GM18909 (cell line): Measurements from ENCODE around the gene GCH1.
A peak's percentile ranks its signal among the peaks of the same experiment; 100 is the strongest.
"Not testable (repeated sequence)": the region's sequence is repeated elsewhere in the genome, so short reads cannot be mapped to it uniquely, and the experiment has no call there.

Experiments used
- ATAC-seq: cut with Tn5 transposase; IDR thresholded peaks from one replicate; pipeline ENCODE4 v1.9.1; 2021; ENCODE audit warnings: mild to moderate bottlenecking; ENCODE audit not compliant: unreplicated experiment, poor library complexity

The GCH1 gene, protein sequence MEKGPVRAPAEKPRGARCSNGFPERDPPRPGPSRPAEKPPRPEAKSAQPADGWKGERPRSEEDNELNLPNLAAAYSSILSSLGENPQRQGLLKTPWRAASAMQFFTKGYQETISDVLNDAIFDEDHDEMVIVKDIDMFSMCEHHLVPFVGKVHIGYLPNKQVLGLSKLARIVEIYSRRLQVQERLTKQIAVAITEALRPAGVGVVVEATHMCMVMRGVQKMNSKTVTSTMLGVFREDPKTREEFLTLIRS

DNA sequence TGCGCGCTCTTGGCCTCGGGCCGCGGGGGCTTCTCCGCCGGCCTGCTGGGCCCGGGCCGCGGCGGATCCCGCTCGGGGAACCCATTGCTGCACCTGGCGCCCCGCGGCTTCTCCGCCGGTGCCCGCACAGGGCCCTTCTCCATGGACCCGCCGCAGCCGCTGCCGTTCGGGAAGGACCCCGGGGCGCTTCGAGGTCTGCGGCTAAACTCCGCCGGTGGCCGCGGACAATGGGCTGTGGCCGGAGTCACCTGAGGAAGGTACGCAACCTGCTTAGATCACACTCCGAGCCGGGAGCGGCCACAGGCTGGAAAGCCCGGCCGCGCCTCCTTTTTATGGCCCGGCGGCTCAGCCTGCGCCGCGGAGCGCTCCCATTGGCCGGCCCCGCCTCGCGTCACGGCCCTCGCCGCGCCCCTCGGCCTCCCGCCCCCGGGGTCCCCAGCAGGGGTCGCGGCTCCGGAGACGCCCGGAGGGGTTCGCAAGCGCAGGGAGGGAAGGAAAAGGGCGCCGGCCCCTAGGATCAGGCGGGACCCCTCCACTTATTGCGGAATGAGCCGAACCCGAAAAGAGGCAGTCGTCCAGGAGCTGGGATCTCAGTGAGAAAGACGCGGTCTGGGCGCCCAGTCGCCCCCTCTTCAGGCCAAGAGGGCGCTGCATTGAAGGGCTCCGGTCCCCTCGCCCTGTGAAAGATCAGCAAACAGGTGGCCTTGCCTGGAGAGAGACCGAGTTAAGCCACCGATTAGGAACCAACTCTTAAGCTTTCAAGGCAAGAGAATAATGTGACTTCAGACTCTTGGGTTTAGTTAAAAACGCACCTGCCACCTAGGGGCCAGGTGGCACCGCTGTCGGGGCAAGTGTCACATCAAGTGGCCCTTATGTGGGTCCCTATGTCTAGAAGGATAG is at the start of gene GCH1:
Gene GCH1 (minus strand): TSS at position 306 of the 900 bp plus-strand sequence. CDS start 163 bp downstream, at position 143.
- peak; percentile 86 for ATAC-seq

DNA sequence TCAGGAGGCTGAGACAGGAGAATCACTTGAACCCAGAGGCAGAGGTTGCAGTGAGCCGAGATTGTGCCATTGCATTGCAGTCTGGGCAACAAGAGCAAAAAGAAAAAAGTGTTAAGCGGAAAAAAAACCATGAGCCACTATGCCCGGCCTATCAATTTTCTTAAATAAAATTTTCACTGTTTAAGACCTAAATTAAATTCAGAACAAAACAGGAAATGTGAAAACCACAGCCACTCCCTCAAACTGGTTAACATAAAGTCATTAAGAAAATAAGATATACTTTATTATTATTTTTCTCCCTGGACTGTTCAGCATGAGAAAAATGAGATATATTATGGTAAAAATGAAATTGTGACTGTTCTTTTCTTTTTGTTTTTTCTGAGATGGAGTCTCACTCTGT is 44.6 kb upstream of the GCH1 start:
- ATAC-seq = no peak

DNA sequence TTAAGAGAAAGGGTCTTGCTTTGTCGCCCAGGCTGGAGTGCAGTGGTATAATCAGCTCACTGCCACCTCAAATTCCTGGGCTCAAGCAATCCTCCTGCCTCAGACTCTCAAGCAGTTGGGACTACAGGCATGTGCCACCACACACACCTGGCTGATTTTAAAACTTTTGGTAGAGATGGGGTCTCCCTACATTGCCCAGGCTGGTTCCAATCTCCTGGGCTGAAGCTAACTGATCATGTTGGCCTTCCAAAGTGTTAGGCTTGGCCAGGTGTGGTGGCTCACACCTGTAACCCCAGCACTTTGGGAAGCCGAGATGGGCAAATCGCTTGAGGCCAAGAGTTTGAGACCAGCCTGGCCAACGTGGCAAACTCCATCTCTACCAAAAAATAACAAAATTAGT is 43.9 kb upstream of the GCH1 start:
- ATAC-seq = no peak

GRCh38 chr14:54944737-54945391 is 42.2 kb upstream of the GCH1 start:
- no peak for ATAC-seq

- no peak for ATAC-seq
Measured at GRCh38 chr14:54942913-54943312, 40.3 kb upstream of the GCH1 start.

DNA sequence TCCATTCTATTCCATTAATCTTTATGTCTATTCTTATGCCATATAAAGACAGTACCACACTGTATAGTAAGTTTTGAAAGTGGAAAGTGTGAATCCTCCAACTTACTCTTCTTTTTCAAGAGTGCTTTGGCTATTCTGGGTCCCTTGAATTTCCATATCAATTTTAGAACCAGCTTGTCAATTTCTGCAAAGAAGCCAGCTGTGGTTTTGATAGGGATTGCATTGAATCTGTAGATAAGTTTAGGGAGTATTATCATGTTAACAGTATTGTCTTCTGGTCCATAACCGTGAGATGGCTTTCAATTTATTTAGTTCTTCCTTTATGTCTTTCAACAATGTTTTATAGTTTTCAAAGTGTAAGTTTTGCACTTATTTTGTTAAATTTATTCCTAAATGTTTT is 34.2 kb upstream of the GCH1 start:
- no peak for ATAC-seq

GRCh38 chr14:54935958-54936357 is 33.3 kb upstream of the GCH1 start:
- no peak for ATAC-seq

DNA sequence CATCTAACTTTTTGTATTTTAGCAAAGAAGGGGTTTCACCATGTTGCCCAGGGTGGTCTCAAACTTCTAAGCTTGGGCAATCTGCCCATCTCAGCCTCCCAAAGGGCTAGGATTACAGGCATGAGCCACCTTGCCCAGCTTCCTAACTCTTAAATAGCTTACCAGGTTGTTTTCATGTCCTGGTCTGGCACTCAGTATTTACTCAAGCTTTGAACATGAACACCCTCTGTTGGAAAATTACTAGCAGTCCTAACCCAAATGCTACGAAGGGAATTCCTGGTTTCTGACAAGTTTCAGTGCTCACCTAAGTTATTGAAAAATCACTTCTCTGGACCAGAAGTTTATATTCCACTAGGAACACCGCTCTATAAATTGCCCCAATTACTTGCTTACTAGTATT is 32.5 kb upstream of the GCH1 start:
- ATAC-seq = no peak

- ATAC-seq = no peak
Measured at GRCh38 chr14:54933006-54933405, 30.4 kb upstream of the GCH1 start.

DNA sequence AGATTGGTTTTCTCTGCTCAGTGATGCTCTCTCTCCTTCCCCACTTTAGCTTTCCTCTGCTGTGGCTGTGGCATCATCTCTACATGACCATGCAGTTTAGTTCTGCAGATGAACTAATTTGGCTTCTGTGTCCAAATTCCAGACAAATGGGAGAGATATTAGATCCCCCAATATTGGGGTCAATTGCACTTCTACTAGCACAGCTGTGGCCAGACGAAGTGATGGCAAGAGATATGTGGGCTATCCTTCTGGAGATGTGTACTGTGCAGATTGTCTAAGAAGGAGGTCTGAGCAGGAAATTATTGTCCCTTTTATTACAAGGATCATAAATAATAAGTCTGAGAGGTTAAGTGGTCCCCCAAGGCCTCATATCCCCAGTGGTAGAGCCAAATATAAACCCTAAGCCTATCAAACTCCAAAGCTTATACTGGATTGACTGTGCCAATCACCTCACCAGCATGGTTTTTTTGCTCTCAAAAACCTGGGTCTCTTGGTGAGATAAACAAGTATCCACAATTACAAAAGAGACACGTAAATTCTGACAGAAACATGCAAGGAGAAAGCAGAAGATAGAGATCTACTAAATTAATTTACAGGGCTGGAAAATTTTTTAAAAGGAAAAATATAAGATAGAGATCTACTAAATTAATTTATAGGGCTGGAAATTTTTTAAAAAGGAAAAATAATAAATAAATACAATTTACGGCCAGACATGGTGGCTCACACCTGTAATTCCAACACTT is 29.1 kb upstream of the GCH1 start:
- no peak for ATAC-seq

- no peak for ATAC-seq
Measured at GRCh38 chr14:54931101-54931500, 28.5 kb upstream of the GCH1 start.

- ATAC-seq = no peak
Measured at GRCh38 chr14:54929556-54929955, 26.9 kb upstream of the GCH1 start.

DNA sequence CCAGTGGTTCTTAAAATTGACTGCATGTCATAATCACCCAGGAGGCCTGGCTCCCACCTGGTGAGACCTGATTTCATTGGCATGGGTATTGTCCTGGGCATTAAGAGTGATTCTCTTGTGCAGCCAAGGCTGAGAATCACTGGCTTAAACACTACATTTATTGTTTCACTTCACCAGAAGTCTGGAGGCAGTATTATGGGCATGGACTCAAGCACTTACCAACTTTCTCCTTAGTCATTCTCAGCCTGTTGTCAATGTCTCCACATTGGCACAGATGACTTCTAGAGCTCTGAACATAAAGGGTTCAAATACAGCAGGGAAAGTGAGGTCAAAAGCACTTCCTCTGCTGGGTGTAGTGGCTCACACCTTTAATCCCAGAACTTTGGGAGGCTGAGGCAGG is 25.6 kb upstream of the GCH1 start:
- ATAC-seq = no peak

- no peak for ATAC-seq
Measured at GRCh38 chr14:54927551-54927950, 24.9 kb upstream of the GCH1 start.

GRCh38 chr14:54926570-54926969 is 23.9 kb upstream of the GCH1 start:
- ATAC-seq = not testable (repeated sequence)

- no peak for ATAC-seq
Measured at GRCh38 chr14:54922598-54922997, 20.0 kb upstream of the GCH1 start.

DNA sequence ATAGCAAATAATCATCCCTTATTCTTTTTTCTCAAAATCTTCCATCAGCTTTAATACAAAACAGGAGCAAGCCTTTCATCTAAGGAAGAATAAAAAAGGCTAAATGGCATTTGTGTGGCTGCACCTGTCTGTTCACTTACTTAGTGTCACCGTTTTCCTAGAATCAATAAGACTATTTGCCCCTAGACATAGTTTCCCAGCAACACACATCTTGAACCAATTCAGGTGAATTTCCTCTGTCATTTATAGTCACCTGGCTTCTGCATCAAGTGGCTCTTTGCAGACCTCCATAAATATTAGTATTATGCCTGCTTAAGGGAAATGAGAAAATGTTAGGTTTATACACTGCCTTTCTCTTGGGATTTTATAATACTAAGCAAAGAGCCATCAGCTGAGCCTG is 17.4 kb upstream of the GCH1 start:
- ATAC-seq = no peak

DNA sequence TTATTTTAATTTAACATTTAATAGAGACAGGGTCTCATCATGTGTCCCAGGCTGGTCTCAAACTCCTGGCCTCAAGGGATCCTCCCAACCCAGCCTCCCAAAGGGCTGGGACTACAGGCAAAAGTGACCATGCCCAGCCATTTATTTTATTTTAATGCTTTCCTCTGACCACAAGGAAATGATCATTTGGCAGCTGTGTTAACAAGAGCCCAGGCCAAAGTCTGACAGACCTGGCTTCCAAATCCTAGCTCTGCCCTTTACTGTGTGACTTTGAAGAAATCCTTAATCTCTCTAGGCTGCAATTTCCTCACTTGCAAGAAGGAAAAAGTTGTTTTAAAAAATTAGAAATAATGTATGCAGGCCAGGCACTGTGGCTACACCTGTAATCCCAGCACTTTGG is 16.7 kb upstream of the GCH1 start:
- no peak for ATAC-seq

- ATAC-seq = no peak
Measured at GRCh38 chr14:54918427-54918826, 15.8 kb upstream of the GCH1 start.

GRCh38 chr14:54916101-54916500 is 13.5 kb upstream of the GCH1 start:
- ATAC-seq = no peak
